ENCODE data around the gene GOT2.
"Not testable (repeated sequence)": the region's sequence is repeated elsewhere in the genome, so short reads cannot be mapped to it uniquely, and the experiment has no call there.

Gene GOT2

GRCh38 chr16:58717994-58718393 lies 16.1 kb downstream of the GOT2 start:
- no peak for DNase-seq (ENCODE audit: low spot score)

GRCh38 chr16:58716468-58716867 lies 17.6 kb downstream of the GOT2 start:
- no peak for DNase-seq (ENCODE audit: low spot score)

- no peak for DNase-seq (ENCODE audit: low spot score)
Measured at GRCh38 chr16:58713742-58714141, 20.4 kb downstream of the GOT2 start.

GRCh38 chr16:58709333-58709732 lies 24.8 kb downstream of the GOT2 start:
- DNase-seq (ENCODE audit: low spot score), result no peak

- DNase-seq (ENCODE audit: low spot score), result no peak
Measured at GRCh38 chr16:58699151-58699550, 35.0 kb downstream of the GOT2 start.

- no peak for DNase-seq (ENCODE audit: low spot score)
Measured at GRCh38 chr16:58695368-58695767, 38.7 kb downstream of the GOT2 start.

- DNase-seq (ENCODE audit: low spot score), result no peak
Measured at GRCh38 chr16:58692450-58692849, 41.7 kb downstream of the GOT2 start.

- not testable (repeated sequence) for DNase-seq (ENCODE audit: low spot score)
Measured at GRCh38 chr16:58686985-58687706, 47.0 kb downstream of the GOT2 start.

GRCh38 chr16:58685084-58685449 lies 49.0 kb downstream of the GOT2 start:
- no peak for DNase-seq (ENCODE audit: low spot score)

- DNase-seq (ENCODE audit: low spot score), result peak; percentile 71
Measured at GRCh38 chr16:58684354-58685083, 49.6 kb downstream of the GOT2 start, which contains the start of gene SLC38A7. Gene SLC38A7, minus strand, starts transcription at chr16:58684770. Its CDS starts 4,644 bp downstream, at chr16:58680126.

GRCh38 chr16:58684001-58684353 lies 50.1 kb downstream of the GOT2 start:
- no peak for DNase-seq (ENCODE audit: low spot score)

GRCh38 chr16:58679763-58680162 lies 54.4 kb downstream of the GOT2 start:
- no peak for DNase-seq (ENCODE audit: low spot score)

GRCh38 chr16:58678716-58679115 lies 55.4 kb downstream of the GOT2 start:
- no peak for DNase-seq (ENCODE audit: low spot score)

- no peak for DNase-seq (ENCODE audit: low spot score)
Measured at GRCh38 chr16:58678269-58678668, 55.8 kb downstream of the GOT2 start.

GRCh38 chr16:58670946-58671583 lies 63.1 kb downstream of the GOT2 start:
- no peak for DNase-seq (ENCODE audit: low spot score)

GRCh38 chr16:58670177-58670576 lies 63.9 kb downstream of the GOT2 start:
- DNase-seq (ENCODE audit: low spot score), result no peak

GRCh38 chr16:58665200-58665599 lies 68.9 kb downstream of the GOT2 start:
- DNase-seq (ENCODE audit: low spot score), result no peak

GRCh38 chr16:58661199-58661830 lies 72.8 kb downstream of the GOT2 start:
- DNase-seq (ENCODE audit: low spot score), result peak; percentile 18

- not testable (repeated sequence) for DNase-seq (ENCODE audit: low spot score)
Measured at GRCh38 chr16:58659911-58660310, 74.2 kb downstream of the GOT2 start.

- no peak for DNase-seq (ENCODE audit: low spot score)
Measured at GRCh38 chr16:58658796-58659211, 75.3 kb downstream of the GOT2 start.
